Large intestine (tissue), 3 donors: Measurements from ENCODE around the gene KRT13. TPM values are rescaled to one million over a fixed set of nuclear protein-coding genes. Genes with fewer than 3 reads are reported as not detected.

ENCODE experiments used
- DNase-seq, 2 donors: peaks; one replicate each; pipeline versions ENCODE4 v3.0.0 to v3.0.0-alpha.2; 2013
- H3K27ac ChIP-seq: one replicate; pipeline ENCODE4 v1.5.1; 2013; ENCODE audit warnings: low read length
- H3K27me3 ChIP-seq: 2 replicates; pipeline ENCODE4 v1.6.1; 2013; ENCODE audit warnings: low read length; ENCODE audit not compliant: control insufficient read depth, insufficient read depth
- H3K36me3 ChIP-seq: 2 replicates; pipeline ENCODE4 v1.6.1; 2013; ENCODE audit warnings: low read length; ENCODE audit not compliant: control insufficient read depth, insufficient read depth
- H3K4me1 ChIP-seq: one replicate; pipeline ENCODE4 v1.6.1; 2013; ENCODE audit warnings: low read length; ENCODE audit not compliant: control insufficient read depth, insufficient read depth
- H3K4me3 ChIP-seq: one replicate; pipeline ENCODE4 v1.5.1; 2013; ENCODE audit warnings: low read length
- H3K9me3 ChIP-seq: one replicate; pipeline ENCODE4 v1.6.1; 2013; ENCODE audit warnings: mild to moderate bottlenecking, low read depth, low read length, moderate library complexity; ENCODE audit not compliant: control insufficient read depth
- WGBS: methylation state at CpG from one replicate; pipeline ENCODE4 v1.1.5; 2013; ENCODE audit warnings: low lambda C conversion rate; ENCODE audit not compliant: insufficient coverage; 5-methylcytosine and 5-hydroxymethylcytosine counted together
- polyA plus RNA-seq: library from polyadenylated mRNA; unstranded; fragments of 120-200 nt; gene quantifications from one replicate; pipeline ENCODE4 v1.2.1, GENCODE V29; 2013

KRT13 gene
- polyA plus RNA-seq, 1 donor: 0.94 TPM

GRCh38 chr17:41510251-41511065 is 5.0 kb upstream of the KRT13 start:
- Histone ChIP-seq H3K9me3 (no peaks in the 10 kb centered on the region), H3K4me1 (peaks cover 14% of the 10 kb centered on the region), H3K4me3 (no peak overlapping the region), H3K27me3 (peaks cover 9% of the 10 kb centered on the region), H3K36me3 (no peaks in the 10 kb centered on the region), H3K27ac (no peak overlapping the region)
- 80% methylated on average over 1 of the region's 7 CpGs for WGBS
- DNase-seq: peak in 1 of 2 donors; percentile 26

- no peak for DNase-seq
- WGBS: no CpG with 5 or more reads among the region's 10 CpGs
- H3K9me3 ChIP-seq: no peaks in the 10 kb centered on the region
- no peak overlapping the region for H3K4me3 ChIP-seq
- H3K27me3 ChIP-seq: peaks cover 9% of the 10 kb centered on the region
- H3K27ac ChIP-seq: no peak overlapping the region
- H3K36me3 ChIP-seq: no peaks in the 10 kb centered on the region
- H3K4me1 ChIP-seq: peaks cover 14% of the 10 kb centered on the region
Observed at GRCh38 chr17:41507315-41507880, 2.0 kb upstream of the KRT13 start.

- Histone ChIP-seq H3K27ac (no peak overlapping the region), H3K4me1 (peaks cover 7% of the 10 kb centered on the region), H3K27me3 (peaks cover 10% of the 10 kb centered on the region), H3K4me3 (no peak overlapping the region), H3K36me3 (no peaks in the 10 kb centered on the region), H3K9me3 (no peaks in the 10 kb centered on the region)
- no peak for DNase-seq
- no CpG with 5 or more reads among the region's 14 CpGs for WGBS
Observed at GRCh38 chr17:41505809-41506767, 676 bp upstream of the KRT13 start.

DNA sequence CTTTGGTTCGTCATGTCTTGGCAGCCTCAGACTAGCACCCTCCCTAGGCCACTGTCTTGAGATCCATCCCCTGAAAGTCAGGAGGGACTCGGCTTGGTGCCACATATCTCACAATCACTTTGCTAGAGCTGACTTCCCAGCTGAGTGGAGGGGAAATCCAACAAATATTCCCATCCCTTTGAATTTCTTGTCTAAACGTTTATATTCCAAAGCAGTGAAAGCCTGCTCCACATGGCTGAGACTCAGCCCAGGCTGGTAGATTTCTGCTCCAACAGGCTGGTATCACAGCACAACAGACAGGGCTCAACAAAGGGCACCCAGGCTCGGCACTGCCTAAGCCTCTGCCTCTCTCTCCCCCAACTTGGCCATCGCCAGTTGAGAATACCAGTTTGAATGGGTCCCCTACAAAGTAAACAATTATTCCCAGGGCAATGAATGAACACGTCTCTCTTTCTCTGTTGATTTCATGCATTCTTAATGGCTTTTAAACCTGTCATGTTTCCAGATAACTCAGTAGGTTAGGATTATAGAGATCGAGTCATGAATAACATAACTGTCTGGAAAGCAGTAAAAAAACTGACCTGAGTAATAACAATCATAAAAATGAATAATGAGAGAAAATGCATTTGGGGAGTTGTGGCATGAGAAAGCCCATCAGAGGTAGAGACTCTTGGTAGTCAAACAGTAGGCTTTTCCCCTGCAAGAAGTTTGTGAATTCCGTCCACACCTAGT is 1.0 kb downstream of the KRT13 start:
- no peak overlapping the region for H3K4me3 ChIP-seq
- peaks cover 11% of the 10 kb centered on the region for H3K27me3 ChIP-seq
- no peak overlapping the region for H3K27ac ChIP-seq
- H3K36me3 ChIP-seq: no peaks in the 10 kb centered on the region
- WGBS: 50% methylated on average over 1 of the region's 8 CpGs
- no peak for DNase-seq
- H3K9me3 ChIP-seq: no peaks in the 10 kb centered on the region
- no peaks in the 10 kb centered on the region for H3K4me1 ChIP-seq

- H3K4me3 ChIP-seq: no peak overlapping the region
- no peak overlapping the region for H3K27ac ChIP-seq
- H3K36me3 ChIP-seq: no peaks in the 10 kb centered on the region
- H3K9me3 ChIP-seq: no peaks in the 10 kb centered on the region
- H3K27me3 ChIP-seq: peaks cover 11% of the 10 kb centered on the region
- DNase-seq: no peak
- no peaks in the 10 kb centered on the region for H3K4me1 ChIP-seq
- WGBS: no CpG with 5 or more reads among the region's 9 CpGs
Observed at GRCh38 chr17:41503202-41503601, 2.2 kb downstream of the KRT13 start.

DNA sequence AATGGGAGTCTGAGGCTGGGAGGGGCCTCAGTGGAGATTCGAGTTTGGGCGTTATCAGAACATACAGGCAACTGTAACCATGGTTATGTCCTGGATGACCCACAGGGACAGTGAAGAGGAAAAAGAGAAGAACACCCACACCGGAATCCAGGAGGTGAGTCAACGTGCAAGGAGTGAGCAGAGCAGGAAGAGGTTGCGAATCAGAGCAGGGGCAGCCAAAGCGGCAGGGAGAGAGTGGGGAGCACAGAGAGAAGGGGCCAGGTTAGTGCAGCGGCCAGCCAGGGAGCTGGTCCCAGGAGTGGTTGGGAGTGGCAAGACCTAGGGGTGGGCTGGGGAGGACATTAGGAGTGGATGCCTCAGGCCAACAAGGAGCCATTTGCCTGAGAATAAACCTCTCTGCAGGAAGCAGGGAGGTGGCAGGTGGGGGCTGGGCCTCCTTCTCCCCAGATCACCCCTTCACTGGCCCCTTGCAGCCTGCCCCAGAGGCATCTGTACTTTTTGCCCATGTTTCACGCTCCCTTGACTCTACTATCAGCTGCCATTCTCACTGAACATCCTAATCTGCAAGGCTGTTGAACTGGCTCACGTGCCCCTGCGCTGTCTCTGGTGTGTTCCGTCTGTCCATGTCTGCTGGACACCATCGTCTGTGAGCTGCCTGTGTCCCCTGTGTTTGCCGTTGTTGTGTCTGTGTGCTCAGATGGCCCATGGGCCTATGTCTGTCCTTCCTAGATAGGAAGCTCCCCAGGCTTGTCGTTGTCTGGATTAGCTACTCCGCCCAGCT is 5.1 kb downstream of the KRT13 start:
- DNase-seq: no peak
- no peak overlapping the region for H3K27ac ChIP-seq
- H3K4me1 ChIP-seq: no peaks in the 10 kb centered on the region
- no peaks in the 10 kb centered on the region for H3K9me3 ChIP-seq
- H3K4me3 ChIP-seq: no peak overlapping the region
- peaks cover 8% of the 10 kb centered on the region for H3K27me3 ChIP-seq
- WGBS: 43% methylated on average over 2 of the region's 15 CpGs
- H3K36me3 ChIP-seq: no peaks in the 10 kb centered on the region

DNA sequence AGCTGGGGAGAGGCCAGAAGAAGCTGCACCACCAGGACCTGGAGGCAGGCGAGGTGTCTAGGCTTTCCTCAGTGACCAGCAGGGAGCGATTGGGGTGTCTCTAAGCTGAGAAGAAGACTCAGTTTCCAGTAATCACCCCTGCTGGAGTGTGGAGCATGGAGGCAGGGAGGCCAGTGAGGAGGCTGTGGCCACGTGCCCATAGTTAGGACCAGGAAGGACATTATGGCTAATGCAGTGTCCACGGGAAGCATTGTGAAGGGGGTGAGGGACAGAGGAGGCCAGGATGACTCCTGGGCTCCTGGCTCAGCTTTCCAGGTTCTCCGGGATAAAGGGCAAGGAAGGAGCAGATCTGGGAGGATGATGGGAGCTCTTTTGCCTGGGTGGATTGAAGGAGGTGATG is 5.7 kb downstream of the KRT13 start:
- H3K36me3 ChIP-seq: no peaks in the 10 kb centered on the region
- H3K9me3 ChIP-seq: no peaks in the 10 kb centered on the region
- no peak for DNase-seq
- peaks cover 8% of the 10 kb centered on the region for H3K27me3 ChIP-seq
- WGBS: no CpG with 5 or more reads among the region's 5 CpGs
- no peaks in the 10 kb centered on the region for H3K4me1 ChIP-seq
- no peak overlapping the region for H3K27ac ChIP-seq
- H3K4me3 ChIP-seq: no peak overlapping the region

GRCh38 chr17:41498276-41498675 is 7.1 kb downstream of the KRT13 start:
- WGBS: no CpG with 5 or more reads among the region's 6 CpGs
- H3K27me3 ChIP-seq: peaks cover 8% of the 10 kb centered on the region
- no peaks in the 10 kb centered on the region for H3K36me3 ChIP-seq
- DNase-seq: no peak
- no peaks in the 10 kb centered on the region for H3K4me1 ChIP-seq
- H3K27ac ChIP-seq: no peak overlapping the region
- H3K4me3 ChIP-seq: no peak overlapping the region
- no peaks in the 10 kb centered on the region for H3K9me3 ChIP-seq

GRCh38 chr17:41496803-41497484 is 8.5 kb downstream of the KRT13 start:
- Histone ChIP-seq H3K27me3 (peaks cover 8% of the 10 kb centered on the region), H3K9me3 (no peaks in the 10 kb centered on the region), H3K36me3 (no peaks in the 10 kb centered on the region), H3K4me1 (no peaks in the 10 kb centered on the region), H3K4me3 (no peak overlapping the region), H3K27ac (no peak overlapping the region)
- WGBS: no CpG with 5 or more reads among the region's 12 CpGs
- peak; percentile 75 to 77 for DNase-seq
